HepG2 (cell line): ENCODE results near the gene KLHL21.

ENCODE experiments used
- BRCA1 ChIP-seq: sonication (generic); formaldehyde crosslinking; IDR thresholded peaks from 2 replicates; pipeline ENCODE4 v1.4.0; 2020; ENCODE audit warnings: missing genetic modification reagents
- CTCF ChIP-seq: sonication (generic); formaldehyde crosslinking; IDR thresholded peaks from 2 replicates; pipeline ENCODE4 v1.5.0; 2020; ENCODE audit warnings: mild to moderate bottlenecking, missing genetic modification reagents, moderate library complexity
- MLLT10 ChIP-seq: sonication (generic); formaldehyde crosslinking; IDR thresholded peaks from 2 replicates; pipeline ENCODE4 v1.4.0; 2020; ENCODE audit warnings: missing genetic modification reagents
- PRPF4 ChIP-seq: fragments of 200-400 bp; formaldehyde crosslinking; IDR thresholded peaks from 2 replicates; pipeline ENCODE4 v1.6.1; 2016; ENCODE audit warnings: low read length, low read depth; ENCODE audit not compliant: poor library complexity, severe bottlenecking
- SMYD3 ChIP-seq: sonication (generic); formaldehyde crosslinking; IDR thresholded peaks from 2 replicates; pipeline ENCODE4 v1.8.1; 2023; ENCODE audit warnings: mild to moderate bottlenecking, missing genetic modification reagents
- ZNF253 ChIP-seq: sonication (generic); formaldehyde crosslinking; IDR thresholded peaks from 2 replicates; pipeline ENCODE4 v1.8.0; 2022; ENCODE audit warnings: mild to moderate bottlenecking, missing genetic modification reagents, borderline replicate concordance
- ZNF280D ChIP-seq: sonication (generic); formaldehyde crosslinking; IDR thresholded peaks from 2 replicates; pipeline ENCODE4 v1.5.1; 2020; ENCODE audit warnings: mild to moderate bottlenecking, missing genetic modification reagents
- ZNF646 ChIP-seq: sonication (generic); formaldehyde crosslinking; IDR thresholded peaks from 2 replicates; pipeline ENCODE4 v1.9.0; 2021; ENCODE audit warnings: mild to moderate bottlenecking, missing genetic modification reagents
- ZNF652 ChIP-seq: IDR thresholded peaks from 2 replicates; pipeline ENCODE4 v1.6.1; 2016; ENCODE audit warnings: low read depth, borderline replicate concordance

GRCh38 chr1:6614929-6615785 lies 12.5 kb upstream of the KLHL21 start:
- TF ChIP-seq CTCF (CRISPR knock-in tag) (no peak), SMYD3 (CRISPR knock-in tag) (no peak), BRCA1 (no peak), ZNF646 (CRISPR knock-in tag) (no peak), MLLT10 (no peak), ZNF652 (CRISPR knock-in tag) (no peak), ZNF253 (CRISPR knock-in tag) (no peak), ZNF280D (CRISPR knock-in tag) (no peak), PRPF4 (no peak)
